CD4-positive, alpha-beta T cell treated with Interferon alpha-2 for 1 hour (primary cell): Measurements from ENCODE around the gene SENP2.
"Not testable (repeated sequence)": the region's sequence is repeated elsewhere in the genome, so short reads cannot be mapped to it uniquely, and the experiment has no call there.

Experiments
- DNase-seq, 2 donors: peaks; one replicate each; pipeline ENCODE4 v3.0.0-alpha.2; 2020 to 2022

Gene SENP2

DNA sequence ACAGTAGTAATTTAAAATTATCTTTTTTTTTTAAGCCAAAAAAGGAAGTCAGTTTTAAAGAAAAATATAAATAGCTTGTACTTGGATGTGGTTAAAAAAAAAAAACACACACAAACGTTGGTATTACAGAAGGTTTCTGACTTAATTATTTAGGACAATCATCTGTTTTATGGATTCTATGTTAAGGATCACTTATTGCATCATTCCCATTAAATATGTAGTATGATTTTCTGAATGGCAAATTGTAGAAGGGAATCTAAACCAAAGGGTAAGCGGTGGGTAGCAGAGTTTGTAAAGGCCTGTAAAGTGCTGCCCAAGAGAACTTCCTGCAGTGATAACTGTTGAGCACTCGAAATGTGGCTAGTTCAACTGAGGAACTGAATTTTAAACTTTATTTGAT is 8.0 kb downstream of the SENP2 start:
- no peak for DNase-seq

DNA sequence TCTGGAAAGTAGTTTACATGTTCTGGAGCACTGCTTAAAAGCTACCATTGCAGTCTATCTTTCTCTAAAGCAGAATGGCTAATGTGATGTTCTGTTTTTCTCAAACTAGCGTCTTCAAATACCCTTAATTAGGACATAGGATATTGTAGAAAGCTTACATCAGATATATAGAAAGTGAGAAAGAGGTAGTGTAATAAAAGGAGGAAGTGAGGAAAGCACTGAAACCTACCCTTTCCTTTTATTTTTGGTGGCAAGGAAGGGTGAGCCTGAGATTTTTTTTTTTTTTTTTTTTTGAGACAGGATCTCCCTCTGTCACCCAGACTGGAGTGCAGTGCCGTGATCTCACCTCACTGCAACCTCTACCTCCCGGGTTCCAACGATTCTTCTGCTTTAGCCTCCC is 9.4 kb downstream of the SENP2 start:
- no peak for DNase-seq

DNA sequence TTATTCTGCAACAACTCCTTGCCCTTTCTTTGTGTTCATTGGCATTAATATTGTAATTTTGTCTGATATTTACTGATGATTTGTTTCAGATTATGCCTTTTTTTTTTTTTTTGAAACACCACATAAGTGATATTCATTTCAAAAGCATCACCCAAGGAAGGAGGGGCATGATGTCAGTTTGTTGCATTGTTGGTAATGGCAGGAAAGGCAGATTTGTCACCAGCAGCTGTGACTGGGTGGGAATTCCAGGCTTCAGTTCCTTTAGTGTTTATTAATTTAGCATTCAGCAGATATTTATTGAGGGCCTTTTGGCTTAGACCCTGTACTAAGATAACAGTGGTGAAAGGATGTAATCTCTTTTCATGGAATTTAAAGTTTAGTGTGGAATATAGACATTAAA is 19.5 kb downstream of the SENP2 start:
- no peak for DNase-seq

DNA sequence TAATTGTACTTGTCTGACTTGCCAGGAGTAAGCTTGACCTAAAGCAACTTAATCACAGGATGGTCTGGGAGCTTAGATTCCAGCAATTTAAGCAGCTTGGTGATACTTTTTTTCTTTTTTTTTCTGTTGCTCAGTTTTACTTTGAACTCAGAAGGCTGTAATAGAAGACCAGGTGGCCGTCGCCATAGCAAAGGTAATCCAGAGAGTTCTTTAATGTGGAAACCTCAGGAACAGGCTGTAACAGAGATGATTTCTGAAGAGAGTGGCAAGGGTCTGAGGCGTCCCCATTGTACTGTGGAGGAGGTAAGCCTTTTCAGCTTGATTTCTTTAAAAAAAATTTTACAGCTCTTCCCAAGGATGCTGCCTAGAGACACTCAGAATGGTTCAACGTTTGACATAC is 20.1 kb downstream of the SENP2 start:
- no peak for DNase-seq

DNA sequence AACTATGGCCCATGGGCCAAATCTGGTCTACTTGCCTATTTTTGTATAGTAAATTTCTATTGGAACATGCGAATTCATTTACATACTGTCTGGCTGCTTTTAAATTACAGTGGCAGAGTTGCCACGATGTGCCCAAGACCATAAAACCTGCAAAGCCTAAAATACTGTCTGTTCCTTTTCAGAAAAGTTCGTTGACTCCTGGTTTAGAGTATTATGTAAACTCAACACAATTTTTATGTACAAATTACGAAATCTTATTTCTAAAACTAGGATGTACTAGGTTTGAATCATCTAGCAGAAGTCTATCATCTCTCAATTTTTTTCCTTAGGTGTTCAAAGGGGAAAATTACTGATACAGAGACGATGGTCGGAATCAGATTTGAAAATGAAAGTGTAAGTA is 26.9 kb downstream of the SENP2 start:
- no peak for DNase-seq

DNA sequence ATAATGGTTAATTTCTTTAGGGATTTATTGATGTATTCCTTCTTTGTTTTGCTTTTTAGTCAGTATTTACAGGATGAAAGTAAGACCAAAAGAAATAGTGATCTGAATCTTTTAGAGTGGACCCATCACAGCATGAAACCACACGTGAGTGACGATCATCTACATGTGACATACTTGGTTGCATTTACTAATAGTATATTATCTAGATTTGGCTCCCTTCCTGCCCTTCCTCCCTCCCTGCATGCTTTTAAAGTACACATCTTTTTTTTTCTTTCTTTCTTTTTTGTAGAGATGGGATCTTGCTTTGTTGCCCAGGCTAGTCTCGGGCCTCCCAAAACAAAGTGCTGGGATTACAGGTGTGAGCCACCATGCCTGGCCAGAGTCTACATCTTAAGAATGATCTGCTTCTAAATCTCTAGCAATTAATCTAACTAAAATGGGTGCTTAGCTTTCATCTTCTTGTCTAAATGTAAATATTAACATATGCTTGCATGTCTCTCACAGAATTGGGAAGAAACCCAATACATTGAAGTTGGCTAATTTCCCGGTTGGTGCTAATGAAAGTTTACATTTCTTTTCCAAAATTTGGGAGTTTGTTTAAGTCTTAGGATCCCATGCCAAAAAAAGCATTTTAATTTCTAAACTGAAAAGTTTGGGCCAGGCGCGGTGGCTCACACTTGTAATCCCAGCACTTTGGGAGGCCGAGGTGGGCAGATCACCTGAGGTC is 38.0 kb downstream of the SENP2 start:
- no peak for DNase-seq

DNA sequence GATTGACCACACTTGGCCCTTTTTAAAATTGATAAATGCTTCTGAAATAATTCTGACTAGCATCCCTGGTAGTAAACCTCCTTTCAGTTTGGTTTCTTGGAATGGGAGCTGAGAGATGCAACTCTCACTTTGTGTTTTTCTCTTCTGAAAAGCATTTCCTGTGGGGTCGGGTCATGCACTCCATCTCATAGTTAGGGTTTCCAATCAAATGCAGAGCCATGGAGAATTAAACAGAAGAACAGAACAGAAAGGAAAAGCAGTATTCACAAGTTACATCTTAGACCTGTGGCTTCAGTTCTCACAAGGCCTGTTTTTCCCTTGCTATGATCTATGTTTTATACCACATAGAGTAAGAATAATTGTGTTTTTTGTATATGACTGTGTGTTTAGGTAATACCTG is 39.7 kb downstream of the SENP2 start:
- DNase-seq: no peak

DNA sequence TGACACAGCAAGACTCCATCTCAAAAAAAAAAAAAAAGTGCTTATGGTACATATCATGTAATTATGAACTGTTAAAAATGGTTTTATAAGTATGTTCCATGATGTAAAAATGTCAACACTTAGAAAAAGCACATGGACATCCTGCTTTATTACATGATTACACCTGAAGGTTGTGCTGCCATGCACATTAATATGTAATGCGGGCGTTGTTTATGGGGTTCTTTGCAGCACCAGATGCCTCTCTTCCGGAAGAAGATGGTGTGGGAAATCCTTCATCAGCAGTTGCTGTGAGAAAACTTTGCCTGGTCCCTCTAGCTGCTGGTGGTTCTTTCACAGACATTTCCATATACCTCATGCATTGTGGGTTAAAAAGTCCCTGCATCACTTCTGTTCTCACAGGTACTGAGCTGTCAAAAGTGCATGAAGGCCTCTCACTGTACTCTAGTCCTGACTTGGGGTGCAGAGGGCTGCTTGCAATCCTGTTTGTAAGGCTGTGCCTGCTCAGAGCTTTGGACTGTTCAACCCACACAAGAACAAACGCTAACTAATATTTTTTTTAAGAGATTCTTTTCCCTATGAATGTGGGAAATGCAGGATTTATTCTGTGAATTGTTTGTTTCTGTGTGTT is 43.6 kb downstream of the SENP2 start:
- no peak for DNase-seq

DNA sequence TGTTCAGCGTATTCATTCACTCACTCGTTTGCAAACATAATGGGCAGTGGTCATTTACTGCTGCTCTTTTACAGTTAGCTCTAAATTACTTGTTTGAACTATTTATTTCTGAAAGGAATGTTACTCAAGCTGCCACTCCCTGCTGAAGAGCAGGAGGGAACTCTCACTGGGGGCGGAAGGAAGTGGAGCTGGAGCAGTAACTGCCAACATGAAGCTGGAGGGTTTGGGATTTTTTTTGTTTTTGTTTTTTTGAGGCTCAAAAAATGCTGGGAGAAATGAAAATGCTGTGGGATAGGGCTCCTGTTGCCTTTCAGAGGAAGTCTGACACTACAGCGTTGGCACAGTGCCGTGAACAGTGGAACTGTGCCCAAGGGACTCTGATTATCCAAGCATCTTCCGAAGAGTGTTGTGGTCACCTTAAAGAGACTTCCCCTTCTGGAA is 44.1 kb downstream of the SENP2 start:
- DNase-seq: no peak

DNA sequence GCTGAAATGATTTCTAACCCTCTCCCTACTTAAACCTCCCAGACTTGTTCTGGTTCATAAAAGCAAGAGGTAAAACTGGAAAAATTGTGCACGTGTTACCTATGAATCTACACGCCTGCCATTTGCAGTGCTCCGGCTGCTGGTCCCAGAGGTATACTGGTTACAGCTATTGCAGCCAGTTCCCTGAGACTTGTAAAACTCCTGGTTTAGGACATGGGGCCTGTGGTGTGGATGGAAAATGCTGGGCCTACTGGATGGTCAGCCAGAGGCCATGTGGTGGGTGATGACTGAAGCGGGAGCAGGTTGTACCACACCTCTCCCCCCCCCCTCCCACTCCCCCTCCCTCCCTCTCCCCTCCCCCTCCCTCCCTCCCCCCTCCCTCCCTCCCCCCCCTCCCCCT is 45.0 kb downstream of the SENP2 start:
- DNase-seq: no peak

DNA sequence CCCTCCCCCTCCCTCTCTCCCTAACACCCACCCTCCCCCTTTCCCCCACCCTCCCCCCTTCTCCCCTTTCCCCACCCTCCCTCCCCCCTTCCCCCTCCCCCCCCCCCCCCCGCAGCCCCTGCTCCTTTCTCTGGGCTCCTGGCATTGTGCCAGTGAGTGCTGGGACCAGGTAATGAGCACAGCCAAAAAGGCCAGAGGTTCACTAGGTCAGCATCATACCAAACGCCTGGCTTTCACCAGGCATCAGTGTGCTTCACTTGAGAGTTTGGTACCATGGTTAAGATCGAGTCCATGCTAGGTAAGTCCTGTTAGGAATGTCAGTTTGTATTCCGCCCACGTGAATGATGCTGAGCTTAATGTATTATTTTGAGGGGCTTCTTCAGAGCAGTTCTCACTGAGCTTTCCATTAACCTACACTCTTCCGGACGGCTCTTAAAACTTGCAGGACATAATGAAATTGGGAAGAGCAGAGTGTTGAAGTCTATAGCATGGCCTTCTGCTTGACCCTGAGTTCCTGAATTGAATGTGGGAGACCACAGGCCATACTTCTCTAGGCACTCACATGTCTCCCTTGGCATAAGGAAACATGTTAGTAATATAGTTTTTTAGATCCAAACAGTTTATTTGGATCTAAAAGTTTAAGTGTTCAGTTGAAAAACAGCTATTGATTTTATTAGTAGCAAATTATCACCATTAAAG is 45.6 kb downstream of the SENP2 start:
- no peak for DNase-seq

DNA sequence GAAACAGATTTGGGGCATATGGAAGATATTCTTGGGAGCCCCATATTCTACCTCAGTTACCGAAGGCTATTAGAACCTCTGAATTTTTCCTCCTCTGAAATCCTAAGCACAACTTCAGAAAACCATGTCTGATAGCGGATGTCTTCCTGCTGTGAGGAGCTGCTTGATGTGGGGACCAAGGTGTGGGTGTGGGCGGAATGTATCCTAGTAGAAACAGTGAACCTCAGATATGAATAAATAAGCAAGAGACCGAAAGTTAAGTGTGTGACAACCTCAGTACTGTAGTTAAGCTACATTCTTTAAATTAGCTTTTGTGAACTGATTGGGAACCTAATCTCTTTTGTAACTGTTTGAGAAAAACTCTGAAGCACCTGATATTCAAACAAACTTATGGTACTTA is 46.9 kb downstream of the SENP2 start:
- DNase-seq: no peak

DNA sequence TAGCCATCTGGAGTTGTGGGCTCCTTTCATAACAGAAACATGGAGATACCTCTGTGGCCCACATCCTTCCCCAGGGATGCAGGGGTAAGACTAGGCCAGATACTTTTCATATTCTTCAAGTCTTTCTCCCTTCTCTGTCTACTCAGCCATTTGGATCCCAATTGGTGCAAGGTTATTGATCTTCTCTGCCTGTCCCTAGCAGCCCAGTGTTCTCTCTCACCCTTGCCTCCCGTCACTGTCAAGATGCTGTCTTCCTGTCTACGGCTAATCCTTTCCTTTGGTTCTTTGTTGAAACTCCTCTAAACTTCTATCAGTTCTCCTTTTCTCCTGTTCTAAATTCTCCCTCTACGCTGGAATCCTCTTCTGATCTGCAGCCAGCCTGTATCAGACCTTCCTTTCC is 51.3 kb downstream of the SENP2 start:
- DNase-seq: no peak

DNA sequence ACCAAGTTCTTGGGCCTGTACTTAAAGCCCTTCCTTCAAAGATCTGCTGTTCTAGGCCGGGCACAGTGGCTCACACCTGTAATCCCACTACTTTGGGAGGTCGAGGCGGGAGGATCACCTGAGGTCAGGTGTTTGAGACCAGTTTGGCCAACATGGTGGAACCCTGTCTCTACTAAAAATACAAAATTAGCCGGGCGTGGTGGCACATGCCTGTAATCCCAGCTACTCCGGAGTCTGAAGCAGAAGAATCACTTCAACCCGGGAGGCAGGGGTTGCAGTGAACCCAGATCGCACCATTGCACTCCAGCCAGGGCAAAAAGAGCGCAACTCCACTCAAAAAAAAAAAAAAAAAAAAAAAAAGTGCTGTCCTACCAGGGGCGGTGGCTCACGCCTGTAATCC is 52.6 kb downstream of the SENP2 start:
- DNase-seq: not testable (repeated sequence)

DNA sequence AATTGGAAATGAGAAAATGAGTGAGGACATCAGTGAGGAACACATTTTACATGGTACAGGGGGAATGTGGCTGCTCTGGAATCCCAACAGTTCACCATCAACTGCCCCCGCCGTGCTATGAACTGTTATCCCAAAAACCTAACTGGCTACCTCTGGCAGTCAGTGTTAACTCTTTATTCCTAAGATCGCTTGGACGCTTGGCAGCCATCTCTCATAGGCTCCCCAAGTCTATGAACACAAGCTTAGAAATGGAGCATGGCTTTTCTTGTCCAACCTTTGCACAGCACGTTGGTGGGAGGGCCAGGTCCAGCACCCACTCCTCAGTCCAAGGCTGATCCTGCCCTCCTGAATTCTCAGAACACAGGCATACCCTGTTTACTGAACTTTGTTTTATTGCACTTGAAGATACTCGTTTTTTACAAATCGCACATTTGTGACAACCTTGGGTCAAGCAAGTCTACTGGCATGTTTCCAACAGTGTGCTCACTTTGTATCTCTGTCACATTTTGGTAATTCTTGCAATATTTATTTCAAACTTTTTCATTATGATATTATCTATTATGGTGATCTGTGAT is 53.6 kb downstream of the SENP2 start:
- no peak for DNase-seq

DNA sequence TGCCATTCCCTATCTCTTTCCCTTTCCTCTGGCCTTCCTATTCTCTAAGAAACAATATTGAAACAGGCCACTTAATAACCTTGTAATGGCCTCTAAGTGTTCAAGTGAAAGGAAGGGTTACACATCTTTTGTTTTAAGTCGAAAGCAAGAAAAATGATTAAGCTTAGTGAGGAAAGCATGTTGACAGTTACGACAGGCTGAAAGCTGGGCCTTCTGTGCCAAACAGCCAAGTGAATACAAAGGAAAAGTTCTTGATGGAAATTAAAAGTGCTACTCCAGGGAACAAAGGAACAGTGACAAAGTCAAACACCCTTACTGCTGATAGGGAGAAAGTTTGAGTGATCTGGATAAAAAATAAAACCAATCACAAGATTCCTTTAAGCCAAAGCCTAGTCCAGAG is 54.2 kb downstream of the SENP2 start:
- DNase-seq: no peak

DNA sequence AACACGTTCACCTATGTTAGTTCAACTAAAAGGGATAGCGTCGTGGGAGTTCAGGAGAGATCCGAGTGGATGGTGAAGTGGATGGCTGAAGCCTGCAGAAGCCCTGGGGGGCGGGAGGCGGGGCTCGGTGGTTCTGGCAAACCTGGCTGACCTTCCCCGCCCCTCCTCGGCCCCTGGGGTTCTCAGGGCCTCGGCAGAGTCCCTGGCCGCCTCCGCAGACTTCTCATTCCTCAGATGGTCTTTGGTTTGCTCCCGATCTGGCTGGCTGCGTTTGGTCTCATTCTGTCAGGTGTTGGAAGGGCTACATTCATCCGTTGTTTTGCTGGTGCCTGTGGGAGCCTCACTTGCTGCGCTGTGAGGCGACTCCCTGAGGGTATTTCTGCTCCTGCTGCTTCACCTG is 59.1 kb downstream of the SENP2 start:
- DNase-seq: not testable (repeated sequence)

DNA sequence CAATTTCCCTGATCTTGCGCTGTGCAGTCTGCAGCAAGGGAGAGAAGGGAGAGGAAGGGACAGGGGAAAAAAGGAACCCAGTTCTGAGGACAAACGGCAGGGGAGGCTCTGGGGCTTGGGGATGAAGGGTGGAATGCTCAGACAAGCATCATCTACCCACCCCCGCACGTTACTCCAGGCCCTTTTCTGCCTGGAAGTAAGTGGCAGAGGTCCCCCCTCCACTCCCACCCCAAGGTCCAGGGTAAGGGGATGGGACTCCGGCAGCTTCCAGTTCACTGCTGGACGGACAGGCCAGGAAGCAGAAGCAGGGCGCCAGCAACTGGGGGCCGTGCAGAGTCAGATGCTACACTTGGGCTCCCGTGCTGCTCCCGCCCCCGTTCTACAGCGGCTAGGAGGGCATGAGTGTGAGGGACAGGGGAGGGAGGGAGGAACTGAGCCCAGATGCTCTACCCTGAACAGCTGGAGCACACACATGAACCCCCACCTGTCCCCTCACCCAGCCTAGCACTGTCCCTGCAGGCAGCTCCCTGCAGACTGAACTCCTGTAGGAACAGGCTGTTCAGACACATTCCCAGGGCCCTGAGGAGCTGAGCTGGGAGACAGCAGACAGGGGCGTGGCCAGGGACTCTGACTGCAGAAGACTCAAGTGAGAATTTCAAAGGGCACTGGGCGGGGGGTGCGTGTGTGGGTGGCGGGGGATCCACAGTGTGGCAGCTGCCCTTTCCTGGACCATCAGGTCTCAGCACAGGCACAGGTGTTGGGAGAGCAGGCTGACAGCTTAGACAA is 59.7 kb downstream of the SENP2 start:
- DNase-seq: no peak

DNA sequence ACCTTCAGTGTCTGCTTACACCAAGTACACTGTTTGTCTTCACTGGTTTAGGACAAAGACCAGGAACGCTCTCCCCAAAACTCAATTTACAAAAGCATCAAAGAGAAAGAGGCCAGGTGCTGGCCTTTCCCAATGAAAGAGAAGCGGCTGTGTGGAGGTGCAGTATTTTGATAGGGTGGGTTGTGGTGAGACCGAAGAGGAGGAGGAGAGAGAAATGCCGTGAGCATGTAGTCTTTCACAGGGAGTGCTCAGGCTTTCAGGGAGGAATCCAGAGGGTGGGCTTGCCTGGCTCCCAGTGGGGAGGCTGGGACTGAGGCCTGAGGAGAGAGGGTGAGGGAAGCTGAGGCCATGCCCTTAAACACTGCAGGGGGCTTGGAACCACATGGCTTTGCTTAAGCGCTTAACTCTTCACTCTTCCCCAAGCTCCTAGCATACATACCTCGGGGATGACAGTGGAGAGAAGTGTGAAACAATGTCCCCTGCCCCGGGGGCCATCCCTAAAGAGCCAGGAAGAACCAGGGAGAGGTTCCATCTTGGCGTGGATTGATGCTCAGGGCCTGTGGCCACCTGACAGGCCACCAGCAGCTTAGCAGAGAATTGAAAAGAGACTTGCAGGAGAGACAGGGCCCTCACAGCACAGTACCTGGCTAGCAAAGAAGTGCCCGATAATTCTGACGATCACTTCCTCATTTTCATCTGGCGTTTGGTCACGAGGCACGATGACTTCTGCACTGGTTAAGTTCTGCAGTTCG is 60.5 kb downstream of the SENP2 start:
- no peak for DNase-seq

DNA sequence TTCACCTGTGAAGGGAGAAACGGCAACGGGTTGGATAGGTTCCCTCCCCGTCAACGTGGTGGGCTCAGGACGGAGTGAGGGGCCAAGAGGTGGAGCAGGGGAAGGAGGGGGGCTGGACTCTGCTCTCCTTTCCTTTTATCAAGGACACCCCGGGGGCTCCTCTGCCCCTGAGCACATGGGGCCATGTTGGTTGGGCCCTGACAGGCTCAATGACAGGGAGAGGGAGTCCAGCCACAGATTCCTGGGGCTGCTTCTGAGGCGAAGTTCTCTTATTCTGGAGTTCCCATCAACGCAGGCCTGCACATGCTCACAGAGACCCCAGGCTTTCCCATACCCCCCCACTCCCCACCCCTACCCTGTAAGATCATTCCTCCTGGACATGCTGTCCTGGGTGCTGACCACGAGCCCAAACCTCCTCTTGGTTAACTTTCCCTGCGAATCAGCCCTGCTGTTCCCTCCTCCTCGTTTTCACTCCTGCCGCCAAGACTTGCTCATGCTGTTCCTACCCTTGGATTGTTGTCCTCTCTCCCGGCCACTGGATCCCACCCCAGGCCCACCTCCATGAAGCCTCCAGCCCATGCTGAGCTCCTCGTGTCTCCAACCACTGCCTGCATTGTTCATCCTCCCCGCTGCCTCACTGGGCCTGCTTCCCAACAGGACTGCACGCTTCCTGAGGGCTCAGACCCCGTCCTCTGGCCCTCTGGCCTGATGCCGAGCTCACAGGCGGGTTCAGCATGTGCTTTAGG is 61.2 kb downstream of the SENP2 start:
- no peak for DNase-seq

DNA sequence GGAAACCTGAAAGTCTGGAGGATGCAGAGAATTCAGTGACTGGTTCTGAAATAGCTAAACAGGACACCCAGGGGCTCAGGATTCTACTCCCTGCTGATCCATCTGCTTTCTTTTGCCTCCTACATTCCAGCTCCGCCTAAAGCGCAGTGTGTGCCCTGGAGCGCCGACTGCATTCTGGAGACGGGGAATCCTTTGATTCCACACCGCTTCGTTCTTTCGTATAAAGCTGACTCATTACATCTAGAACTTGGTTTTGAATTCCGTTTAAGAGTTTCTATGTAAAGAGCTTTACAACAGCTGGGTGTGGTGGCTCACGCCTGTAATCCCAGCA is 61.8 kb downstream of the SENP2 start:
- DNase-seq: no peak

DNA sequence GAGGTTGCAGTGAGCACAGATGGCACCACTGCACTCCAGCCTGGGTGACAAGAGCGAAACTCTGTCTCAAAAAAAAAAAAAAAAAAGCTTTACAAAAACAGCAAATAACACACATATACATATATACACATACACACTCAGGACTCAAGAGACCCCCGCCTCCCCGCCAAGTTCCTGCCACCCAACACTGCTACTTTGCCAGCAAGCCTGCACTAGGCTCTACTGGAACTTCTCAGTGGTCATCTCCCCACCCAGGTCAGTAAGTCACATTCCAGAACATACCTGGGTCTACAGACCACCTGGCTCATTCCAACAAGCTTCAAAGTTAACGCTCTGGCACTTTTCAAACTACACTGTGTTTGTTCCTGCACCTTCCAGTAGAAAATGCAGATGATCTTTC is 62.3 kb downstream of the SENP2 start:
- no peak for DNase-seq
